ENCODE results near the gene ANTKMT.

Gene ANTKMT

DNA sequence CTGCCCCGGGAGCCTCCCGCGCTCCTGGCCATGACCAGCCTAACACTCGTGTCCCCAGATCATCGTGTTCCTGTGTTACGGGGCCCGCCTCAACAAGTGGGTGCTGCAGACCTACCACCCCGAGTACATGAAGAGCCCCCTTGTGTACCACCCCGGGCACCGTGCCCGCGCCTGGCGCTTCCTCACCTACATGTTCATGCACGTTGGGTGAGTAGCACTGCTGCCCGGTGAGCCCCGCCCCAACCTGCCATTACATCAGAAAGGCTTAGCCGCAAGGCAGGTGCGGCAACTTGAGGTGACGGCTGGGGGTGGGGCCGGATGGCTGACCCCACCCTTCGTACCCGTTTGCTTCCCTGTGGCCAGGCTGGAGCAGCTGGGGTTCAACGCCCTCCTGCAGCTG lies 44.0 kb upstream of the ANTKMT start:
- Histone ChIP-seq H3K4me3 (ENCODE audit: low read length) (no peak overlapping the region), H3K36me3 (ENCODE audit: insufficient read depth, low read length) (peaks cover 31% of the 10 kb centered on the region), H3K27me3 (ENCODE audit: insufficient read depth, low read length) (peaks cover 5% of the 10 kb centered on the region; the same call in 1 of the 2 replicates), H3K9ac (ENCODE audit: low read depth, low read length) (no peak overlapping the region), H3K4me1 (ENCODE audit: insufficient read depth, low read length) (peaks cover 12% of the 10 kb centered on the region; the same call in 1 of the 2 replicates), H3K9me3 (ENCODE audit: insufficient read depth, low read depth, low read length) (no peaks in the 10 kb centered on the region), H3K27ac (ENCODE audit: low read depth, low read length) (no peak overlapping the region)
- WGBS: 91% methylated on average over 23 of the region's 23 CpGs

DNA sequence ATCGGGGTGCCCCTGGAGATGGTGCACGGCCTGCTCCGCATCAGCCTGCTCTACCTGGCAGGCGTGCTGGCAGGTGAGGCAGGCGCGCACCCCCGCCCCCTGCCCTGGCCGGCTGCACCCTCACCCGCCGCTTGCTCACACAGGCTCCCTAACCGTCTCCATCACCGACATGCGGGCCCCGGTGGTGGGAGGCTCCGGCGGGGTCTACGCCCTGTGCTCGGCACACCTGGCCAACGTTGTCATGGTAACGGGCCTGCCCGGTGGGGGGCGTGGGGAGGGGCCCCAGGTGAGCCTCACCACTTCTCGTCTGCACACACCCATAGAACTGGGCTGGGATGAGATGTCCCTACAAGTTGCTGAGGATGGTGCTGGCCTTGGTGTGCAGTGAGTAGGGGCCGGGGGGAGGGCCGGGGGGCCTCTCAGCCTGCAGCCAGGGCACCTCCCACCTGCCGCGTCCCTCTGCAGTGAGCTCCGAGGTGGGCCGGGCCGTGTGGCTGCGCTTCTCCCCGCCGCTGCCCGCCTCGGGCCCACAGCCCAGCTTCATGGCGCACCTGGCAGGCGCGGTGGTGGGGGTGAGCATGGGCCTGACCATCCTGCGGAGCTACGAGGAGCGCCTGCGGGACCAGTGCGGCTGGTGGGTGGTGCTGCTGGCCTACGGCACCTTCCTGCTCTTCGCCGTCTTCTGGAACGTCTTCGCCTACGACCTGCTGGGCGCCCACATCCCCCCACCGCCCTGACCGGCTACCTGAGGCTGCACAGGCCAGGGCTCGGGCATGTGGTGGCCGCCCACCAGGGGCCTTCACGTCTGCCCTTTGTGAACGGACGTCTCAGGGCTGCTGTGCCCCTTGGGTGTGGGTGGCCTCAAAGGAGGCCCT lies 43.4 kb upstream of the ANTKMT start:
- no peaks in the 10 kb centered on the region for H3K9me3 ChIP-seq (ENCODE audit: insufficient read depth, low read depth, low read length)
- H3K36me3 ChIP-seq (ENCODE audit: insufficient read depth, low read length): peaks cover 31% of the 10 kb centered on the region
- no peak overlapping the region for H3K27ac ChIP-seq (ENCODE audit: low read depth, low read length)
- WGBS: 91% methylated on average over 57 of the region's 57 CpGs
- H3K27me3 ChIP-seq (ENCODE audit: insufficient read depth, low read length): peaks cover 5% of the 10 kb centered on the region; the same call in 1 of the 2 replicates
- no peak overlapping the region for H3K4me3 ChIP-seq (ENCODE audit: low read length)
- H3K4me1 ChIP-seq (ENCODE audit: insufficient read depth, low read length): peaks cover 12% of the 10 kb centered on the region; the same call in 1 of the 2 replicates
- H3K9ac ChIP-seq (ENCODE audit: low read depth, low read length): no peak overlapping the region

DNA sequence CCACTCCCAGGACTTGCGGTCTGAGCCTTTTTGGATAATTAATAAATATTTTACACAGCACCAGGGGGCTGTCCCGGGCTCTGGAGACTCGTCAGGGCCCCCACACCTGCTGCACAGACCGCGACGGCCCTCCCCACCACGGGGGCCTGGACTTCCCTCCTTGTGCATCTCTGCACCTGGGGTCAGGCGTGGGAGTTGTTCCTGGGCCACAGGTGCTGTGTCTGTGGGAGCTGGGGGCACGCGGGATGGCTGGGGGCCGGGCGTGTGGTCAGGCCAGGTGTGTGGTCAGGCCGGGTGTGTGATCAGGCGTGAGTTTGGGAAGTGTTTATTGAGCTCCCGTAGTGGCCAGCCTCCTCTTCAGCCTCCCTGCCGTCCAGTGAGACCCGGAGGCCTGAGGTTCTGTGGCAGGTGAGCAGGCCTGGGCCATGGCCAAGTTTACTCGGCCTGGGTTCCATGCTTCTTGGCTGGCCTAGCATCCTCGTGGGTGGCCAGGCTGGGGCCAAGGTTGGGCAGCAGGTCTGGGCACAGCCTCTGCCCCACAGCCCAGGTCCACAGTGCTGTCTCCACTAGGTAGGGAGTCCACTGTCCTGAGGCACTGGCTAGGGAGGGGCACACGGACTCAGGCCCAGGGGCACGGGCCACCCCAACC lies 42.6 kb upstream of the ANTKMT start:
- 90% methylated on average over 21 of the region's 21 CpGs for whole genome bisulfite sequencing
- H3K4me1 ChIP-seq (ENCODE audit: insufficient read depth, low read length): peaks cover 16% of the 10 kb centered on the region; the same call in 1 of the 2 replicates
- no peak overlapping the region for H3K4me3 ChIP-seq (ENCODE audit: low read length)
- peaks cover 31% of the 10 kb centered on the region for H3K36me3 ChIP-seq (ENCODE audit: insufficient read depth, low read length)
- H3K9ac ChIP-seq (ENCODE audit: low read depth, low read length): no peak overlapping the region
- H3K27me3 ChIP-seq (ENCODE audit: insufficient read depth, low read length): peaks cover 5% of the 10 kb centered on the region; the same call in 1 of the 2 replicates
- H3K27ac ChIP-seq (ENCODE audit: low read depth, low read length): no peak overlapping the region
- no peaks in the 10 kb centered on the region for H3K9me3 ChIP-seq (ENCODE audit: insufficient read depth, low read depth, low read length)

DNA sequence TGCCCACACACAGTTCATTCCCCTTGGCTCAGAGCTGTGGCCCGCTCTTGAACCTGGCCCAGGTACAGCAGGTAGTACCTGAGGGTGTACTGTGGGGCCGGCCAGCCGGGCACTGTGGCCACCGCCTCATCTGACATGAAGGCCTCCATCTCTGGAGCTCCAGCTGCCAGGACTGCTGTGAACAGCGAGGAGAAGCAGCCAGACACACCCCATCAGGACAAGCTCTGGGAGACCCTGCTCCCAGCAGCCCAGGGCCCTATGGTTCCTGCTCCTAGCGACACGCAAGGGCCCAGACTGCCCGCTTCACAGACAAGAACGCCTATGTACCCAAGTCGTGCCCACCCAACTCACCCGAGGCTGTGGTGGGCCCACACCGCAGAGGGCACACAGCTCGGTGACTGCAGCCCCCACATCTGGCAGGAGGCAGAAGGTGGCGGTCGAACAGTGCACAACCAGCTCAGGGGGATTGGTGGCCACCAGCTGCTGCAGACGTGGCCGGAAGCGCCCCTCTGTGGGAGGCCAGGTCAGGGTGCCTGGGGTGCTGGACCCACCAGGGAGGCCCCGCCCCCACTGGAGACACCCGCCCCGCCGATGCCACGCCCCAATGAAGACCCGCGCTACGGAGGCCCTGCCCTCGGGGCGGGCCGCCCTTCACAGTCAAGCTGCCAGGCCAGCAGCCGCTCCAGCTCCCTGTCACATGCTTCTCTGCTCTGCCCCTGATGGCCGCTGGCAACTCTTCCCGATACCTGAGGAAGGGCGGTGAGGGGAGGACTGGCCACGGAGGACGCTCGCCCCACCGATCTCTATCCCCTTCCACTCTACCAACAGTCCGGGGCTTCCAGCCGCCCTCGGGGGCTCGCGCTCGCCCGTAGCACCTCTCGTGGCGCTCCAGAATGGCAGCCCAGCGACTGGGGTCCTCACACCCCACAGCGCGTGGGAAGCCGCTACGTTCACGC lies 41.8 kb upstream of the ANTKMT start:
- H3K9ac ChIP-seq (ENCODE audit: low read depth, low read length): no peak overlapping the region; the same call in 1 of the 2 replicates
- peaks cover 5% of the 10 kb centered on the region; the same call in 1 of the 2 replicates for H3K27me3 ChIP-seq (ENCODE audit: insufficient read depth, low read length)
- peaks cover 23% of the 10 kb centered on the region for H3K36me3 ChIP-seq (ENCODE audit: insufficient read depth, low read length)
- H3K27ac ChIP-seq (ENCODE audit: low read depth, low read length): no peak overlapping the region; the same call in 1 of the 2 replicates
- H3K9me3 ChIP-seq (ENCODE audit: insufficient read depth, low read depth, low read length): no peaks in the 10 kb centered on the region
- 33% methylated on average over 49 of the region's 52 CpGs for WGBS
- H3K4me3 ChIP-seq (ENCODE audit: low read length): peak overlapping the region; percentile 62
- H3K4me1 ChIP-seq (ENCODE audit: insufficient read depth, low read length): peaks cover 16% of the 10 kb centered on the region; the same call in 1 of the 2 replicates

DNA sequence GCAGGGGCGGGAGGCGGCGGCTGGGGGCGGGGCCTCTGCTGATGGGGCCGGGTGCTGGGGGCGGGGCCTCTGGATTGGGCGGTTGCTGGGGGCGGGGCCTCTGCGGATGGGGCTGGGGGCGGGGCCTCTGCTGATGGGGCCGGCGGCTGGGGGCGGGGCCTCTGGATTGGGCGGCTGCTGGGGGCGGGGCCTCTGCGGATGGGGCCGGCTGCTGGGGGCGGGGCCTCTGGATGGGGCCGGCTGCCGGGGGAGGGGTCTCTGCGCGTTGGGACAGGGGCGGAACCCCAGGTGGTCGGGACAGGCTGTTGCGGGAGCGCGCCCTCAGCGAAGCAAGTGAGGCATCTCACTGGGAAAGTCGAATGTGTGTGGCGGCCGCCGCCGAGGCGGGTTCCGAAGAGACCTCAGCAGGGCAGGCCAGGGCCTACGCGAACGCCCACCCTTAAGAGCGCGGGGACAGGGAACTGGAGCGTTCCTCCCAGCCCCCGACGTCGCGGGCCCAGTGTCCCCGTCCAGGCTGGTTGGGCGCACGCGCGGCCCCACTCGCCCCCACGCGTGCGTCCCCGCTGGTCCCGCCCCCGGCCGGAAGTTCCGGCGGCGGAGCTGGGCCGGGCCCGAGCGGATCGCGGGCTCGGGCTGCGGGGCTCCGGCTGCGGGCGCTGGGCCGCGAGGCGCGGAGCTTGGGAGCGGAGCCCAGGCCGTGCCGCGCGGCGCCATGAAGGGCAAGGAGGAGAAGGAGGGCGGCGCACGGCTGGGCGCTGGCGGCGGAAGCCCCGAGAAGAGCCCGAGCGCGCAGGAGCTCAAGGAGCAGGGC lies 40.9 kb upstream of the ANTKMT start, which contains the start of gene STUB1:
STUB1 (plus strand) TSS at position 597 of the 811 bp plus-strand sequence; CDS start at position 713, 116 bp downstream.
- Histone ChIP-seq H3K4me1 (ENCODE audit: insufficient read depth, low read length) (peaks cover 10% of the 10 kb centered on the region; the same call in 1 of the 2 replicates), H3K27ac (ENCODE audit: low read depth, low read length) (peak within 1 kb of the TSS; percentile 72; the same call in 1 of the 2 replicates), H3K9me3 (ENCODE audit: insufficient read depth, low read depth, low read length) (no peaks in the 10 kb centered on the region), H3K9ac (ENCODE audit: low read depth, low read length) (peak within 1 kb of the TSS; percentile 89), H3K27me3 (ENCODE audit: insufficient read depth, low read length) (peaks cover 4% of the 10 kb centered on the region; the same call in 1 of the 2 replicates), H3K36me3 (ENCODE audit: insufficient read depth, low read length) (peaks cover 21% of the 10 kb centered on the region), H3K4me3 (ENCODE audit: low read length) (peak within 1 kb of the TSS; percentile 91)
- under 1% methylated on average over 85 of the region's 91 CpGs for WGBS

- H3K27me3 ChIP-seq (ENCODE audit: insufficient read depth, low read length): no peaks in the 10 kb centered on the region
- H3K4me3 ChIP-seq (ENCODE audit: low read length): peak overlapping the region; percentile 91
- peak overlapping the region; percentile 72; the same call in 1 of the 2 replicates for H3K27ac ChIP-seq (ENCODE audit: low read depth, low read length)
- H3K36me3 ChIP-seq (ENCODE audit: insufficient read depth, low read length): peaks cover 24% of the 10 kb centered on the region
- no peaks in the 10 kb centered on the region for H3K9me3 ChIP-seq (ENCODE audit: insufficient read depth, low read depth, low read length)
- H3K9ac ChIP-seq (ENCODE audit: low read depth, low read length): peak overlapping the region; percentile 89
- WGBS: under 1% methylated on average over 38 of the region's 38 CpGs
- H3K4me1 ChIP-seq (ENCODE audit: insufficient read depth, low read length): peaks cover 10% of the 10 kb centered on the region; the same call in 1 of the 2 replicates
Observed at GRCh38 chr16:680625-680945, 40.4 kb upstream of the ANTKMT start.

- H3K9me3 ChIP-seq (ENCODE audit: insufficient read depth, low read depth, low read length): no peaks in the 10 kb centered on the region
- no peaks in the 10 kb centered on the region for H3K27me3 ChIP-seq (ENCODE audit: insufficient read depth, low read length)
- WGBS: 60% methylated on average over 44 of the region's 44 CpGs
- peaks cover 10% of the 10 kb centered on the region; the same call in 1 of the 2 replicates for H3K4me1 ChIP-seq (ENCODE audit: insufficient read depth, low read length)
- H3K27ac ChIP-seq (ENCODE audit: low read depth, low read length): no peak overlapping the region; the same call in 1 of the 2 replicates
- peak overlapping the region; percentile 91 for H3K4me3 ChIP-seq (ENCODE audit: low read length)
- peaks cover 27% of the 10 kb centered on the region for H3K36me3 ChIP-seq (ENCODE audit: insufficient read depth, low read length)
- peak overlapping the region; percentile 89 for H3K9ac ChIP-seq (ENCODE audit: low read depth, low read length)
Observed at GRCh38 chr16:680967-681745, 39.8 kb upstream of the ANTKMT start.

DNA sequence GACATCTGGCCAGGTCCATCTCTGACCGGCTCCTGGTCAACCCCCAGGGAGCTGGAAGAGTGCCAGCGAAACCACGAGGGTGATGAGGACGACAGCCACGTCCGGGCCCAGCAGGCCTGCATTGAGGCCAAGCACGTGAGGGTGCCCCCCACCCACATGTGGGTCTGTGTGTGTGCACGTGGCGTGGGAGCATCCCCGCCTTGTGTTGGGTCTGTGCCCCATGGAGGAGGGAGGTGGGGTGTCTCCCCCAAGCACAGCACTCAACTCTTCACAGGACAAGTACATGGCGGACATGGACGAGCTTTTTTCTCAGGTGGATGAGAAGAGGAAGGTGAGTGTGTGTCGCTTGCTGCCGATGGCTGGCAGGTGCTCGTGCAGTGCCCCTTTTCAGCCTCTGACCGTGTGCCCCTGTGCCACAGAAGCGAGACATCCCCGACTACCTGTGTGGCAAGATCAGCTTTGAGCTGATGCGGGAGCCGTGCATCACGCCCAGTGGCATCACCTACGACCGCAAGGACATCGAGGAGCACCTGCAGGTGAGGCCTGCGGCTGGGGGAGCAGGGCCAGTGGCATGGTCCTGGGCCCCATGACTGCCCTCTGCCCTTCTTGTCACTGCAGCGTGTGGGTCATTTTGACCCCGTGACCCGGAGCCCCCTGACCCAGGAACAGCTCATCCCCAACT lies 39.1 kb upstream of the ANTKMT start:
- Histone ChIP-seq H3K27me3 (ENCODE audit: insufficient read depth, low read length) (no peaks in the 10 kb centered on the region), H3K36me3 (ENCODE audit: insufficient read depth, low read length) (peaks cover 34% of the 10 kb centered on the region), H3K9ac (ENCODE audit: low read depth, low read length) (no peak overlapping the region), H3K27ac (ENCODE audit: low read depth, low read length) (no peak overlapping the region), H3K9me3 (ENCODE audit: insufficient read depth, low read depth, low read length) (no peaks in the 10 kb centered on the region), H3K4me3 (ENCODE audit: low read length) (peak overlapping the region; percentile 91), H3K4me1 (ENCODE audit: insufficient read depth, low read length) (peaks cover 10% of the 10 kb centered on the region; the same call in 1 of the 2 replicates)
- 93% methylated on average over 28 of the region's 28 CpGs for WGBS

Data from HUES64 (cell line).